K562 (cell line): ENCODE data around the gene SAMD13. TPM values are rescaled to one million over a fixed set of nuclear protein-coding genes. Genes with fewer than 3 reads are reported as not detected.
A peak's percentile ranks its signal among the peaks of the same experiment; 100 is the strongest.

Source experiments
- BACH1 ChIP-seq: fragments of 200-800 bp; sonication (Bioruptor generic); IDR thresholded peaks from 2 replicates; pipeline ENCODE4 v1.6.1; 2016; ENCODE audit warnings: missing genetic modification characterization, missing compliant biosample characterization
- CHD1 ChIP-seq: fragments of 200-600 bp; sonication (generic); IDR thresholded peaks from one replicate; pipeline ENCODE4 v1.6.1; 2012; ENCODE audit warnings: mild to moderate bottlenecking, moderate library complexity, low read length, inconsistent platforms
- PHF21A ChIP-seq: fragments of 450-650 bp; IDR thresholded peaks from 2 replicates; pipeline ENCODE4 v1.6.1; 2017; ENCODE audit warnings: low read depth, borderline replicate concordance
- POU5F1 ChIP-seq: fragments of 150-350 bp; IDR thresholded peaks from 2 replicates; pipeline ENCODE4 v1.6.1; 2014; ENCODE audit warnings: borderline replicate concordance, low read length, low read depth, mild to moderate bottlenecking; ENCODE audit not compliant: partially characterized antibody
- PURB ChIP-seq: sonication (generic); formaldehyde crosslinking; IDR thresholded peaks from 2 replicates; pipeline ENCODE4 v1.9.0; 2021; ENCODE audit warnings: low read depth, mild to moderate bottlenecking, missing genetic modification reagents
- RAD21 ChIP-seq, 2 experiments: fragments of 250-450 bp in 1 of 2; fragments of 450-650 bp in 1 of 2; sonication (Bioruptor Pico) in 1 of 2; formaldehyde crosslinking in 1 of 2; IDR thresholded peaks in 1 of 2; conservative IDR thresholded peaks in 1 of 2; 2 replicates each; pipeline versions ENCODE4 v1.4.0 to v1.8.0; 2020 to 2022; ENCODE audit warnings: mild to moderate bottlenecking in 2 of 2, moderate library complexity in 1 of 2
- REST ChIP-seq, 2 experiments: fragments of 450-650 bp; formaldehyde crosslinking in 1 of 2; IDR thresholded peaks; 2 replicates each; pipeline versions ENCODE4 v1.4.0 to v1.6.1; 2014 to 2020; ENCODE audit warnings: mild to moderate bottlenecking in 2 of 2, borderline replicate concordance in 1 of 2, low read depth in 1 of 2
- STAG1 ChIP-seq: sonication (generic); formaldehyde crosslinking; IDR thresholded peaks from 2 replicates; pipeline ENCODE4 v1.5.0; 2020; ENCODE audit warnings: missing genetic modification reagents, borderline replicate concordance
- TCF3 ChIP-seq: sonication (generic); formaldehyde crosslinking; IDR thresholded peaks from 2 replicates; pipeline ENCODE4 v1.4.0; 2020; ENCODE audit warnings: mild to moderate bottlenecking, missing genetic modification reagents
- ZBED1 ChIP-seq: IDR thresholded peaks from 2 replicates; pipeline ENCODE4 v1.6.1; 2014
- ZNF12 ChIP-seq: sonication (generic); formaldehyde crosslinking; IDR thresholded peaks from 2 replicates; pipeline ENCODE4 v1.4.0; 2020; ENCODE audit warnings: mild to moderate bottlenecking, missing genetic modification reagents
- ZSCAN32 ChIP-seq: fragments of 450-650 bp; formaldehyde crosslinking; IDR thresholded peaks from 2 replicates; pipeline ENCODE4 v1.4.0; 2020; ENCODE audit warnings: mild to moderate bottlenecking, moderate library complexity
- polyA plus RNA-seq, 8 experiments: library from polyadenylated mRNA; depleted of rRNA in 4 of 8; stranded (reverse) in 5 of 8; unstranded in 3 of 8; fragments of >200 nt; fragmentation: Nextera tagmentation in 2 of 8; fragmentation: Illumina TruSeq in 1 of 8; extraction: Ambion mirVana in 2 of 8; extraction: Trizol in 1 of 8; gene quantifications; 2 replicates each; pipeline versions ENCODE4 v1.2.1 to v1.2.3, GENCODE V29; 2011 to 2014; ENCODE audit warnings: inconsistent platforms in 1 of 8, missing spikeins in 1 of 8
- total RNA-seq, 7 experiments: library from RNA; depleted of rRNA in 6 of 7; stranded (reverse); fragments of >200 nt in 6 of 7; fragmentation: Illumina TruSeq in 2 of 7; extraction: Trizol in 2 of 7; gene quantifications; 2 replicates each; pipeline versions ENCODE4 v1.2.1 to v1.2.3, GENCODE V29; 2011 to 2021; ENCODE audit warnings: low replicate concordance in 1 of 7
- TF ChIP-seq, protein P1 (sequence below), 2 experiments: fragments of 450-650 bp; IDR thresholded peaks; 2 replicates each; pipeline ENCODE4 v1.6.1; 2018; ENCODE audit warnings: mild to moderate bottlenecking in 2 of 2, low read depth in 1 of 2; ENCODE audit not compliant: partially characterized antibody in 2 of 2
- TF ChIP-seq, protein P2 (sequence below): fragments of 250-450 bp; sonication (Bioruptor Pico); IDR thresholded peaks from 2 replicates; pipeline ENCODE4 v1.4.0; 2020

The SAMD13 gene
- total and polyA plus RNA-seq, 9 of the 15 experiments (the other 6 are each of a cell fraction or from before 2014, with no cell fraction given) = 0.78 to 2.7 (median 1.00) TPM

DNA sequence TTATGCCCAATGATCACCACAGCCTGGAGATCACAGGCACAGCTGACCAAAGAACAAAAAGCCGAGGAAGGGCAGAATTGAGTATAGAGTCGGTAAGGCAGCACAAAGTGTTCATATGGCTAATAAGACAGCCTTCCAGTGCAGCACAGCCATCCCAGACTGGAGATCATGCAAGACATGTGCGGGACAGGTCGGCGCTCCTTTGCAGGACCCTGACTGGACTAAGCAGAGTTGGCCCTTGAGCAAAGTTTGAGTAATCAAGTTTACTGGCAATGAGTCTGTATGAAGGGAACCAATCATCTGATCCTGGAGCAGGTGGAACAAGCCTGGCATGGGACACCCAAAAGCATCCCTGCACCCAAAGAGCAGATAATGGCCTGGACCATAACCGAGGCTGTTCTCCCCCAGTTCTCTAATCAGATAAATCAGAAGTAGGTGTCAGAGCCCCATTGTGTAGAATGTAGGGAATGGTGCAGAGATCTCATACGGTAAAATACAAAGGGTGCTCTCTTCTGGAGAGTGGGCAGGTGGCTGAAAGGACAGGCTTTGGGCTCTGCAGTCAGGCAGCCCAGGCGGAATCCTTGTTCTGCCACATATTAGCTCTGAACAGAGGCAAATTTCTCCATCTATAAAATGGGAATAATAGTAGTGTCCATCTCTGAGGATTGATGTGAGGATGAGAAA lies 86.1 kb downstream of the SAMD13 start (continued):
- TF ChIP-seq PHF21A = no peak
- TF ChIP-seq RAD21 (CRISPR knock-in tag; conservative IDR thresholded peaks at IDR 0.05 in 1 of 2, IDR thresholded peaks at IDR 0.05 in 1 of 2) = peak; percentile 64 to 82
- TF ChIP-seq REST (IDR thresholded peaks at IDR 0.05; ENCODE audit: borderline replicate concordance) = peak; percentile 53; the same call in 1 of the 2 replicates
- TF ChIP-seq REST (CRISPR knock-in tag; IDR thresholded peaks at IDR 0.05; ENCODE audit: low read depth) = no peak
- no peak for TF ChIP-seq ZNF12 (CRISPR knock-in tag)
- TF ChIP-seq ZBED1 = no peak
- no peak for TF ChIP-seq PURB
- no peak for TF ChIP-seq CHD1
- no peak for TF ChIP-seq TCF3 (CRISPR knock-in tag)
- TF ChIP-seq, protein P1, sequence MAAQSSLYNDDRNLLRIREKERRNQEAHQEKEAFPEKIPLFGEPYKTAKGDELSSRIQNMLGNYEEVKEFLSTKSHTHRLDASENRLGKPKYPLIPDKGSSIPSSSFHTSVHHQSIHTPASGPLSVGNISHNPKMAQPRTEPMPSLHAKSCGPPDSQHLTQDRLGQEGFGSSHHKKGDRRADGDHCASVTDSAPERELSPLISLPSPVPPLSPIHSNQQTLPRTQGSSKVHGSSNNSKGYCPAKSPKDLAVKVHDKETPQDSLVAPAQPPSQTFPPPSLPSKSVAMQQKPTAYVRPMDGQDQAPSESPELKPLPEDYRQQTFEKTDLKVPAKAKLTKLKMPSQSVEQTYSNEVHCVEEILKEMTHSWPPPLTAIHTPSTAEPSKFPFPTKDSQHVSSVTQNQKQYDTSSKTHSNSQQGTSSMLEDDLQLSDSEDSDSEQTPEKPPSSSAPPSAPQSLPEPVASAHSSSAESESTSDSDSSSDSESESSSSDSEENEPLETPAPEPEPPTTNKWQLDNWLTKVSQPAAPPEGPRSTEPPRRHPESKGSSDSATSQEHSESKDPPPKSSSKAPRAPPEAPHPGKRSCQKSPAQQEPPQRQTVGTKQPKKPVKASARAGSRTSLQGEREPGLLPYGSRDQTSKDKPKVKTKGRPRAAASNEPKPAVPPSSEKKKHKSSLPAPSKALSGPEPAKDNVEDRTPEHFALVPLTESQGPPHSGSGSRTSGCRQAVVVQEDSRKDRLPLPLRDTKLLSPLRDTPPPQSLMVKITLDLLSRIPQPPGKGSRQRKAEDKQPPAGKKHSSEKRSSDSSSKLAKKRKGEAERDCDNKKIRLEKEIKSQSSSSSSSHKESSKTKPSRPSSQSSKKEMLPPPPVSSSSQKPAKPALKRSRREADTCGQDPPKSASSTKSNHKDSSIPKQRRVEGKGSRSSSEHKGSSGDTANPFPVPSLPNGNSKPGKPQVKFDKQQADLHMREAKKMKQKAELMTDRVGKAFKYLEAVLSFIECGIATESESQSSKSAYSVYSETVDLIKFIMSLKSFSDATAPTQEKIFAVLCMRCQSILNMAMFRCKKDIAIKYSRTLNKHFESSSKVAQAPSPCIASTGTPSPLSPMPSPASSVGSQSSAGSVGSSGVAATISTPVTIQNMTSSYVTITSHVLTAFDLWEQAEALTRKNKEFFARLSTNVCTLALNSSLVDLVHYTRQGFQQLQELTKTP (IDR thresholded peaks at IDR 0.05; ENCODE audit: low read depth in 1 of 2, partially characterized antibody in 2 of 2) = no peak
- no peak for TF ChIP-seq POU5F1
- TF ChIP-seq BACH1 (tag) = no peak
- TF ChIP-seq, protein P2, sequence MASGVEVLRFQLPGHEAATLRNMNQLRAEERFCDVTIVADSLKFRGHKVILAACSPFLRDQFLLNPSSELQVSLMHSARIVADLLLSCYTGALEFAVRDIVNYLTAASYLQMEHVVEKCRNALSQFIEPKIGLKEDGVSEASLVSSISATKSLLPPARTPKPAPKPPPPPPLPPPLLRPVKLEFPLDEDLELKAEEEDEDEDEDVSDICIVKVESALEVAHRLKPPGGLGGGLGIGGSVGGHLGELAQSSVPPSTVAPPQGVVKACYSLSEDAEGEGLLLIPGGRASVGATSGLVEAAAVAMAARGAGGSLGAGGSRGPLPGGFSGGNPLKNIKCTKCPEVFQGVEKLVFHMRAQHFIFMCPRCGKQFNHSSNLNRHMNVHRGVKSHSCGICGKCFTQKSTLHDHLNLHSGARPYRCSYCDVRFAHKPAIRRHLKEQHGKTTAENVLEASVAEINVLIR (CRISPR knock-in tag) = no peak
- no peak for TF ChIP-seq STAG1 (CRISPR knock-in tag)
- no peak for TF ChIP-seq ZSCAN32 (CRISPR knock-in tag)
